HepG2 (cell line): ENCODE results near the gene SLC4A2. TPM values are rescaled to one million over a fixed set of nuclear protein-coding genes. Genes with fewer than 3 reads are reported as not detected.

Experiments used
- ATAC-seq: fragments of 200-7000 bp; cut with Tn5 transposase; 3 replicates; pipeline ENCODE4 v1.9.1; 2020; ENCODE audit warnings: mild to moderate bottlenecking, moderate library complexity
- BruUV-seq: library from RNA; stranded (reverse); fragments of 400-500 nt; replicated peaks from 2 replicates; lab custom pipeline; 2021; lab: Mats Ljungman, UMichigan
- CTCF ChIA-PET: fragments of 300-600 bp; formaldehyde crosslinking; extraction: SDS; loops from one replicate; lab custom pipeline; 2021; ENCODE audit warnings: low total read pairs, inconsistent platforms, low intra/inter-chr PET ratio; lab: Yijun Ruan, JAX
- POLR2A ChIA-PET: fragments of 350-600 bp; sonication (Branson Sonifier 250); formaldehyde crosslinking; loops from one replicate; lab custom pipeline; 2020; ENCODE audit warnings: antibody characterized with exemption, inconsistent platforms; lab: Yijun Ruan, JAX
- DNase-seq: peaks from one replicate; pipeline ENCODE4 v3.0.0-alpha.2; 2015; ENCODE audit warnings: low spot score
- FAIRE-seq: peaks from 3 replicates; lab custom pipeline; 2011; peaks lifted over from hg19 to GRCh38; lab: Jason Lieb, UNC
- H2AFZ ChIP-seq: one replicate; pipeline ENCODE4 v1.6.1; 2011; ENCODE audit warnings: low read length, inconsistent platforms
- H3K27ac ChIP-seq: fragments of 300-600 bp; 3 replicates; pipeline ENCODE4 v1.8.0; 2011; ENCODE audit warnings: mixed run types, mild to moderate bottlenecking, mixed read lengths, low read length, inconsistent platforms; ENCODE audit not compliant: insufficient read depth; ENCODE audit errors: extremely low read length
- H3K27me3 ChIP-seq, 2 experiments: fragments of 200-600 bp in 1 of 2; 2 replicates in 1 of 2; 3 replicates in 1 of 2; pipeline versions ENCODE4 v1.6.0 to v1.8.0; 2011; ENCODE audit warnings: low read length in 2 of 2, mild to moderate bottlenecking in 2 of 2, moderate library complexity in 2 of 2, inconsistent platforms in 1 of 2; ENCODE audit not compliant: insufficient read depth in 2 of 2, control insufficient read depth in 1 of 2
- H3K36me3 ChIP-seq, 2 experiments: fragments of 200-600 bp in 1 of 2; replicated peaks in 1 of 2; 2 replicates in 1 of 2; 3 replicates in 1 of 2; pipeline versions ENCODE4 v1.5.1 to v1.8.0; 2011; ENCODE audit warnings: low read length in 2 of 2, inconsistent platforms in 1 of 2; ENCODE audit not compliant: insufficient read depth in 2 of 2, control insufficient read depth in 1 of 2
- H3K4me1 ChIP-seq: 2 replicates; pipeline ENCODE4 v1.5.1; 2012; ENCODE audit warnings: low read length, inconsistent platforms; ENCODE audit not compliant: insufficient read depth
- H3K4me2 ChIP-seq: 2 replicates; pipeline ENCODE4 v1.6.0; 2011; ENCODE audit warnings: low read depth, low read length, inconsistent platforms
- H3K4me3 ChIP-seq, 3 experiments: fragments of 200-600 bp in 1 of 3; sonication (generic), shearing (Covaris generic) in 1 of 3; replicated peaks in 1 of 3; 2 replicates each; pipeline ENCODE4 v1.5.1; 2011 to 2016; ENCODE audit warnings: low read length in 3 of 3, inconsistent platforms in 2 of 3, low read depth in 2 of 3, mild to moderate bottlenecking in 2 of 3, control low read depth in 1 of 3, mixed read lengths in 1 of 3; ENCODE audit not compliant: insufficient read depth in 1 of 3
- H3K79me2 ChIP-seq: one replicate; pipeline ENCODE4 v1.6.1; 2011; ENCODE audit warnings: low read length, inconsistent platforms; ENCODE audit not compliant: insufficient read depth
- H3K9ac ChIP-seq: 2 replicates; pipeline ENCODE4 v1.6.0; 2011; ENCODE audit warnings: mild to moderate bottlenecking, low read depth, low read length, inconsistent platforms; ENCODE audit not compliant: insufficient read depth
- H3K9me3 ChIP-seq: 2 replicates; pipeline ENCODE4 v1.5.1; 2012; ENCODE audit warnings: mild to moderate bottlenecking, low read length
- H4K20me1 ChIP-seq: 2 replicates; pipeline ENCODE4 v1.6.0; 2011; ENCODE audit warnings: inconsistent platforms, mild to moderate bottlenecking, low read length, moderate library complexity; ENCODE audit not compliant: insufficient read depth
- BCL6 ChIP-seq: IDR thresholded peaks from 2 replicates; pipeline ENCODE4 v1.6.1; 2016; ENCODE audit warnings: missing genetic modification reagents, missing compliant biosample characterization
- ELF3 ChIP-seq: IDR thresholded peaks from 2 replicates; pipeline ENCODE4 v1.6.1; 2016; ENCODE audit warnings: missing genetic modification reagents, missing compliant biosample characterization
- ISL2 ChIP-seq: sonication (generic); formaldehyde crosslinking; IDR thresholded peaks from 2 replicates; pipeline ENCODE4 v1.5.0; 2020; ENCODE audit warnings: missing genetic modification reagents
- MIXL1 ChIP-seq: IDR thresholded peaks from 2 replicates; pipeline ENCODE4 v1.6.1; 2016
- ZBTB20 ChIP-seq: sonication (generic); formaldehyde crosslinking; IDR thresholded peaks from 2 replicates; pipeline ENCODE4 v1.8.1; 2023; ENCODE audit warnings: missing genetic modification reagents, low read depth, mild to moderate bottlenecking, borderline replicate concordance
- ZMYM2 ChIP-seq: sonication (generic); formaldehyde crosslinking; IDR thresholded peaks from 2 replicates; pipeline ENCODE4 v1.8.0; 2022; ENCODE audit warnings: mild to moderate bottlenecking, missing genetic modification reagents
- ZNF607 ChIP-seq: sonication (generic); formaldehyde crosslinking; IDR thresholded peaks from 2 replicates; pipeline ENCODE4 v1.5.1; 2020; ENCODE audit warnings: missing genetic modification reagents, mild to moderate bottlenecking, borderline replicate concordance
- WGBS: methylation state at CpG from one replicate; pipeline ENCODE4 v1.1.6; 2017; ENCODE audit warnings: low lambda C conversion rate; 5-methylcytosine and 5-hydroxymethylcytosine counted together
- in situ Hi-C: cut with HindIII; loops from 2 replicates; pipeline ENCODE4 v1.10.0; 2017; ENCODE audit warnings: low pct_unique_long_range_greater_than_20kb; ENCODE audit not compliant: extremely low pct_ligation_motif_present
- intact Hi-C: fragments of 100-400 bp; cut with micrococcal nuclease; formaldehyde crosslinking; loops from one replicate; pipeline ENCODE4 v1.10.0; 2022; ENCODE audit not compliant: unreplicated experiment
- polyA plus RNA-seq, 8 experiments: library from polyadenylated mRNA; depleted of rRNA in 3 of 8; stranded (reverse) in 7 of 8; unstranded in 1 of 8; fragments of >200 nt; fragmentation: Illumina TruSeq in 4 of 8; extraction: Trizol in 4 of 8; gene quantifications; 2 replicates each; pipeline versions ENCODE4 v1.2.1 to v1.2.3, GENCODE V29; 2011 to 2016; ENCODE audit warnings: low read depth in 4 of 8, missing spikeins in 1 of 8, mixed read lengths in 1 of 8; ENCODE audit not compliant: insufficient read depth in 1 of 8
- total RNA-seq, 5 experiments: library from RNA; depleted of rRNA; stranded (reverse); fragments of >200 nt; fragmentation: Illumina TruSeq; extraction: Trizol; gene quantifications; 2 replicates each; pipeline ENCODE4 v1.2.3, GENCODE V29; 2016; ENCODE audit warnings: low read depth in 1 of 5
- TF ChIP-seq, protein P1 (sequence below): sonication (generic); formaldehyde crosslinking; IDR thresholded peaks from 2 replicates; pipeline ENCODE4 v1.8.1; 2022; ENCODE audit warnings: low read depth, mild to moderate bottlenecking, missing genetic modification reagents
- TF ChIP-seq, protein P2 (sequence below): sonication (generic); formaldehyde crosslinking; IDR thresholded peaks from 2 replicates; pipeline ENCODE4 v1.8.0; 2022; ENCODE audit warnings: mild to moderate bottlenecking, missing genetic modification reagents
- TF ChIP-seq, protein P3 (sequence below): sonication (generic); formaldehyde crosslinking; IDR thresholded peaks from 2 replicates; pipeline ENCODE4 v1.5.0; 2020; ENCODE audit warnings: mild to moderate bottlenecking, missing genetic modification reagents
- TF ChIP-seq, protein P4 (sequence below): sonication (generic); formaldehyde crosslinking; IDR thresholded peaks from 2 replicates; pipeline ENCODE4 v1.4.0; 2020; ENCODE audit warnings: mild to moderate bottlenecking, missing genetic modification reagents
- TF ChIP-seq, protein P5 (sequence below): sonication (generic); formaldehyde crosslinking; IDR thresholded peaks from 2 replicates; pipeline ENCODE4 v1.8.0; 2023; ENCODE audit warnings: mild to moderate bottlenecking, missing genetic modification reagents

SLC4A2 gene
- total and polyA plus RNA-seq, 2 of the 13 experiments (the other 11 are each of a cell fraction or from before 2014, with no cell fraction given), result 51.9 to 73.4 TPM

DNA sequence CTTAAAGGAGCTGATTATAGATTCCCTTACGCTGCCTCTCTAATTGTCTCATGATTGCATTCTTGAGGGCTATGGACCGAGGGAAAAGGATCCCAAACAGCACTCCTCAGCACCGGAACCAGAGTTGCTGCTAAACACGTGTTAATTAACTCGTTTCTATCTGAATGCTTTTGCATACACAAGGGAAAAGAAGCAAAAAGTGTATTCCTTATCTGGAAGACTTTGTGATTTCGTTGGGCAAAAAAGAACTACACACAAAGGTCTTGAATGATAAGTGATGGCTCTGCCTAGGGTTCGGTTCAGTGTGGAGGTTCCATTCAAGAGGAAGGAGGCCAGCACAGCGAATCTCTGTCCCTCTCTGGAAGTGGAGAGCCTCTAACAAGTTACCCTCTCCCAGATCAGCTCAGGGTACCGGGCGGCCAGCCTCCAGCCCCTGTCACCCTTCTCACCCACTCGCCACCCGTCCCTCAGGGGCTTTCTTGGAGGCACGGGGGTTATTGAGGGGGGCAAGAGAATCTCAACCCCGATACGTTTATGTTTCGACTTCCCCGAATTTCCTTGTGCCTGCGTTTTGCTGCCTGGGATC lies 515 bp upstream of the SLC4A2 start:
- intact Hi-C loops (loop anchor here (1.0 to 2.0 kb wide), 3 partner anchors 28 to 52 kb away; partner anchors contain the start of genes ABCB8 and AGAP3), in situ Hi-C loops (no loop called here)
- Histone ChIP-seq H3K27me3 (no peaks in the 10 kb centered on the region; a peak in 1 of 5 replicates), H3K79me2 (peaks cover 16% of the 10 kb centered on the region), H3K9me3 (no peaks in the 10 kb centered on the region), H2AFZ (no peak overlapping the region), H3K9ac (peak overlapping the region; percentile 87), H3K36me3 (0 out of 5 replicates have a peak, but pooled peaks cover 0 to under 1% of the 10 kb centered on the region in 2 experiments), H3K4me3 (peak overlapping the region; percentile 69 to 92 (median 90)), H3K4me2 (peak overlapping the region; percentile 98), H3K27ac (peak overlapping the region; percentile 86), H4K20me1 (peaks cover 4% of the 10 kb centered on the region; the same call in 1 of the 2 replicates), H3K4me1 (peaks cover 49% of the 10 kb centered on the region)
- FAIRE-seq (peak; percentile 54), DNase-seq (no peak), ATAC-seq (no peak)
- BruUV-seq, result no TSS peak
- POLR2A ChIA-PET, result interaction anchor here (0.8 to 2.0 kb wide), 5 partner anchors 18 to 31 kb away, joined by 3 to 8 read pairs (median 5); partner anchors contain the start of genes ABCB8, AGAP3, FASTK and TMUB1
- WGBS, result under 1% methylated on average over 10 of the region's 18 CpGs
- CTCF ChIA-PET, result no interaction called here
- TF ChIP-seq, protein P1, sequence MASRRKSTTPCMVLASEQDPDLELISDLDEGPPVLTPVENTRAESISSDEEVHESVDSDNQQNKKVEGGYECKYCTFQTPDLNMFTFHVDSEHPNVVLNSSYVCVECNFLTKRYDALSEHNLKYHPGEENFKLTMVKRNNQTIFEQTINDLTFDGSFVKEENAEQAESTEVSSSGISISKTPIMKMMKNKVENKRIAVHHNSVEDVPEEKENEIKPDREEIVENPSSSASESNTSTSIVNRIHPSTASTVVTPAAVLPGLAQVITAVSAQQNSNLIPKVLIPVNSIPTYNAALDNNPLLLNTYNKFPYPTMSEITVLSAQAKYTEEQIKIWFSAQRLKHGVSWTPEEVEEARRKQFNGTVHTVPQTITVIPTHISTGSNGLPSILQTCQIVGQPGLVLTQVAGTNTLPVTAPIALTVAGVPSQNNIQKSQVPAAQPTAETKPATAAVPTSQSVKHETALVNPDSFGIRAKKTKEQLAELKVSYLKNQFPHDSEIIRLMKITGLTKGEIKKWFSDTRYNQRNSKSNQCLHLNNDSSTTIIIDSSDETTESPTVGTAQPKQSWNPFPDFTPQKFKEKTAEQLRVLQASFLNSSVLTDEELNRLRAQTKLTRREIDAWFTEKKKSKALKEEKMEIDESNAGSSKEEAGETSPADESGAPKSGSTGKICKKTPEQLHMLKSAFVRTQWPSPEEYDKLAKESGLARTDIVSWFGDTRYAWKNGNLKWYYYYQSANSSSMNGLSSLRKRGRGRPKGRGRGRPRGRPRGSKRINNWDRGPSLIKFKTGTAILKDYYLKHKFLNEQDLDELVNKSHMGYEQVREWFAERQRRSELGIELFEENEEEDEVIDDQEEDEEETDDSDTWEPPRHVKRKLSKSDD (CRISPR knock-in tag), result 0 out of 2 replicates have a peak, but pooled peaks have one; percentile 35
- TF ChIP-seq, protein P2, sequence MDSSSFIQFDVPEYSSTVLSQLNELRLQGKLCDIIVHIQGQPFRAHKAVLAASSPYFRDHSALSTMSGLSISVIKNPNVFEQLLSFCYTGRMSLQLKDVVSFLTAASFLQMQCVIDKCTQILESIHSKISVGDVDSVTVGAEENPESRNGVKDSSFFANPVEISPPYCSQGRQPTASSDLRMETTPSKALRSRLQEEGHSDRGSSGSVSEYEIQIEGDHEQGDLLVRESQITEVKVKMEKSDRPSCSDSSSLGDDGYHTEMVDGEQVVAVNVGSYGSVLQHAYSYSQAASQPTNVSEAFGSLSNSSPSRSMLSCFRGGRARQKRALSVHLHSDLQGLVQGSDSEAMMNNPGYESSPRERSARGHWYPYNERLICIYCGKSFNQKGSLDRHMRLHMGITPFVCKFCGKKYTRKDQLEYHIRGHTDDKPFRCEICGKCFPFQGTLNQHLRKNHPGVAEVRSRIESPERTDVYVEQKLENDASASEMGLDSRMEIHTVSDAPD (CRISPR knock-in tag), result 0 out of 2 replicates have a peak, but pooled peaks have one; percentile 52
- no peak for TF ChIP-seq ISL2 (CRISPR knock-in tag)
- TF ChIP-seq ELF3, result no peak
- TF ChIP-seq, protein P3, sequence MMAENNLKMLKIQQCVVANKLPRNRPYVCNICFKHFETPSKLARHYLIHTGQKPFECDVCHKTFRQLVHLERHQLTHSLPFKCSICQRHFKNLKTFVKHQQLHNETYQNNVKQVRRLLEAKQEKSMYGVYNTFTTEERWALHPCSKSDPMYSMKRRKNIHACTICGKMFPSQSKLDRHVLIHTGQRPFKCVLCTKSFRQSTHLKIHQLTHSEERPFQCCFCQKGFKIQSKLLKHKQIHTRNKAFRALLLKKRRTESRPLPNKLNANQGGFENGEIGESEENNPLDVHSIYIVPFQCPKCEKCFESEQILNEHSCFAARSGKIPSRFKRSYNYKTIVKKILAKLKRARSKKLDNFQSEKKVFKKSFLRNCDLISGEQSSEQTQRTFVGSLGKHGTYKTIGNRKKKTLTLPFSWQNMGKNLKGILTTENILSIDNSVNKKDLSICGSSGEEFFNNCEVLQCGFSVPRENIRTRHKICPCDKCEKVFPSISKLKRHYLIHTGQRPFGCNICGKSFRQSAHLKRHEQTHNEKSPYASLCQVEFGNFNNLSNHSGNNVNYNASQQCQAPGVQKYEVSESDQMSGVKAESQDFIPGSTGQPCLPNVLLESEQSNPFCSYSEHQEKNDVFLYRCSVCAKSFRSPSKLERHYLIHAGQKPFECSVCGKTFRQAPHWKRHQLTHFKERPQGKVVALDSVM (CRISPR knock-in tag), result 0 out of 2 replicates have a peak, but pooled peaks have one; percentile 16
- TF ChIP-seq MIXL1 (CRISPR knock-in tag), result 0 out of 2 replicates have a peak, but pooled peaks have one; percentile 7
- TF ChIP-seq, protein P4, sequence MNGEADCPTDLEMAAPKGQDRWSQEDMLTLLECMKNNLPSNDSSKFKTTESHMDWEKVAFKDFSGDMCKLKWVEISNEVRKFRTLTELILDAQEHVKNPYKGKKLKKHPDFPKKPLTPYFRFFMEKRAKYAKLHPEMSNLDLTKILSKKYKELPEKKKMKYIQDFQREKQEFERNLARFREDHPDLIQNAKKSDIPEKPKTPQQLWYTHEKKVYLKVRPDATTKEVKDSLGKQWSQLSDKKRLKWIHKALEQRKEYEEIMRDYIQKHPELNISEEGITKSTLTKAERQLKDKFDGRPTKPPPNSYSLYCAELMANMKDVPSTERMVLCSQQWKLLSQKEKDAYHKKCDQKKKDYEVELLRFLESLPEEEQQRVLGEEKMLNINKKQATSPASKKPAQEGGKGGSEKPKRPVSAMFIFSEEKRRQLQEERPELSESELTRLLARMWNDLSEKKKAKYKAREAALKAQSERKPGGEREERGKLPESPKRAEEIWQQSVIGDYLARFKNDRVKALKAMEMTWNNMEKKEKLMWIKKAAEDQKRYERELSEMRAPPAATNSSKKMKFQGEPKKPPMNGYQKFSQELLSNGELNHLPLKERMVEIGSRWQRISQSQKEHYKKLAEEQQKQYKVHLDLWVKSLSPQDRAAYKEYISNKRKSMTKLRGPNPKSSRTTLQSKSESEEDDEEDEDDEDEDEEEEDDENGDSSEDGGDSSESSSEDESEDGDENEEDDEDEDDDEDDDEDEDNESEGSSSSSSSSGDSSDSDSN (CRISPR knock-in tag), result 0 out of 2 replicates have a peak, but pooled peaks have one; percentile 4
- TF ChIP-seq, protein P5, sequence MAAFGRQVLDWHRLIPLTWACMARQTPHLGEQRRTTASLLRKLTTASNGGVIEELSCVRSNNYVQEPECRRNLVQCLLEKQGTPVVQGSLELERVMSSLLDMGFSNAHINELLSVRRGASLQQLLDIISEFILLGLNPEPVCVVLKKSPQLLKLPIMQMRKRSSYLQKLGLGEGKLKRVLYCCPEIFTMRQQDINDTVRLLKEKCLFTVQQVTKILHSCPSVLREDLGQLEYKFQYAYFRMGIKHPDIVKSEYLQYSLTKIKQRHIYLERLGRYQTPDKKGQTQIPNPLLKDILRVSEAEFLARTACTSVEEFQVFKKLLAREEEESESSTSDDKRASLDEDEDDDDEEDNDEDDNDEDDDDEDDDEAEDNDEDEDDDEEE (CRISPR knock-in tag), result 0 out of 2 replicates have a peak, but pooled peaks have one; percentile 24
- 0 out of 2 replicates have a peak, but pooled peaks have one; percentile 5 for TF ChIP-seq ZBTB20 (CRISPR knock-in tag)
- no peak for TF ChIP-seq BCL6 (CRISPR knock-in tag)
- TF ChIP-seq ZMYM2, result no peak
- peak; percentile 2; the same call in 1 of the 2 replicates for TF ChIP-seq ZNF607 (CRISPR knock-in tag)
